Measurements from ENCODE around the gene CAMKK1. TPM values are rescaled to one million over a fixed set of nuclear protein-coding genes. Genes with fewer than 3 reads are reported as not detected.
A peak's percentile ranks its signal among the peaks of the same experiment; 100 is the strongest.

CAMKK1 gene
- polyA plus RNA-seq, 1 donor: 9.3 TPM

GRCh38 chr17:3895354-3895753, 2.5 kb upstream of the CAMKK1 start:
- no peak for DNase-seq

DNA sequence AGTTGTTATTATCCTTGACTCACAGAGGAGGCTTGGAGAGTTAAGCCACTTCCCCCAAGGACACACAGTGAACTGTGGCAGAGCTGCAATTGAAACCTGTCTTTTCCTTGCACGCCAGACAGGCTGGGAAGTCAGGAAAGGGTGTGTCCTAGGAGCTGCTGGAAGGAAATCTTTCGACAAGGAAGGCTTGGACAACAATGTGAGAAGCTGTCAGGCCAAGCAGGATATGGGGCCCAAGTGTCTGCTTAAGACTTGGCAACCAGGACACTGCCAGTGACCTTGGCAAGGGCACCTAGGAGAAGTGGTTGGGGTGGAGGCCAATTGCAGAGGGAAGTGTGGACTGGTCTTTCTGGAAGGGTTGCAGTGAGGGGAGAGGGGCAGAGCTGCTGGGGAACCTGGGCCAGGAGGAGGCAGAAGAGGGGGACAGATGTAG, 2.1 kb upstream of the CAMKK1 start:
- DNase-seq: no peak

DNA sequence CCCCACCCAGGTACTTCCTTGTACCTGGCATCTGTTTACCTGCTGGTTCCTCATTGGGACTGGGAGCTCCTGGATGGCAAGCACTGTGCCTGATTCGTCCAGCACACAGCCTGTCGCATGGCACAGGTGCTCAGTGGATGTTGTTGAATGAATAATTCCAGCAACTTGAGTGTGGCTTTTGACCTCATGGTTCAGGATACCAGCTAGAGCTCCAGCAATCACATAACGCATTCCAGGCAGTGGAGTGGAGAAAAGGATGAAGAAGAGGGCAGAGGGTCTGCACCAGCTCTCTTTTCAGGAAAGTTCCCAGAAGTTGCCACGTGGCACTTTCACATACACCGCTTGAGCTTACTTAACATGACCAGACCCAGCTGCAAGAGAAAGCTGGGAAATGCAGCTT, 1.3 kb upstream of the CAMKK1 start:
- no peak for DNase-seq

DNA sequence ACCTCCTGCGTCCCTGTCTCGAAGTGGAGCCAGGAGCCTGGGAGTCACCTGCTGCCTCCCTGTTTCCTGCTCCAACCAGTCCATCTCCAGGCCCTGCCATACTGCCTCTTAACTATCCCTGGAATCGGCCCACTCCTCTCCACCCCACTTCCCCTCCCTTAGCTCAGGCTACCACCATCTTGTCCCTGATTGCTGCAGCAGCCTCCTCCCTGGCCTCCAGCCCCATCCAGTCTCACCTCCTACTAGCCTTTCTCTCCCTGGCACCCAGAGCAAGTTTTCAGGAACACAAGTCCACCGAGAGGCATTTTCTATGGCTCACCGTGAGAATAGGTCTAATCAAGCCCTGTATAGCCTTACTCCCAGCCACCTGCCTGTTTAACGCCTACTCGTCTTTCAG, 865 bp upstream of the CAMKK1 start:
- no peak for DNase-seq

- no peak for DNase-seq
Measured at GRCh38 chr17:3892095-3892998, 506 bp downstream of the CAMKK1 start.

GRCh38 chr17:3891626-3892094, 1.2 kb downstream of the CAMKK1 start:
- no peak for DNase-seq

- no peak for DNase-seq
Measured at GRCh38 chr17:3890878-3891219, 2.0 kb downstream of the CAMKK1 start.

DNA sequence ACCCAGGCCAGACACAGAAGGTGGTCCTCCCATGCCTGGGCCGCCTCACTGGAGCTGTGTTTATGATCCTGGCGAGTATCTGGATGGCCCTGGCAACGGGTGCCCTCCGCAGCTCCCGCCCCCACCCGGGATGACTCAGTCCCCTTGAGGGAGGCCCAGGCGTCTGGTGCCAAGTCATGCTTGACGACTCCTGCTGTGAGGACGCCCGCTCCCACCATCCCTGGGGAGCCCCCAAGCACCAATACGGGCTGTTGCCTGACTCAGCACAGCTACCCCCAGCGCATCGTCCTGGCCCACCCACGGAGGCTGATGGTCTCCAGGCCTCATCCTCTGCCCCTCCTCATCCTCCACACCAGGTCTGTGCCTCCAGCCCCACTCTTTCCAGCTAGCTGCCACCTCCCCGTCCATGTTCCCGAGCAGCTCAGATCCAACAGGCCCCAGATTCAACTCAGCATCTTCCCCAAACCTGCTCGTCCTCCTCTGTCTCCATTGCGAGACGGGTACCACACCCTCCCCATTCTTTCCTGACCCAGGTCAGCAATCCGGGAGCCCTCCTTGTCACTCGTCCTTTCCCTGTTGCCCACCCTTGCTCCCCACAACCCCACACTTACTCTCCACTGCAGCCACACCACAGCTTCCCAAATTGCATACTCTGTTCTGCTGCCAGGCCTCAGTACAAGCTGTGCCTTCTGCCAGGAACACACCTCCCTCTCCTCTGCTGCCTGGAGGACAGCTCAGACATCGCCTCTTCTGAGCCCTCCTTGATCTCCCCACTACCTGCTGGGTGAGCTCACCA, 2.6 kb downstream of the CAMKK1 start:
- DNase-seq: no peak

DNA sequence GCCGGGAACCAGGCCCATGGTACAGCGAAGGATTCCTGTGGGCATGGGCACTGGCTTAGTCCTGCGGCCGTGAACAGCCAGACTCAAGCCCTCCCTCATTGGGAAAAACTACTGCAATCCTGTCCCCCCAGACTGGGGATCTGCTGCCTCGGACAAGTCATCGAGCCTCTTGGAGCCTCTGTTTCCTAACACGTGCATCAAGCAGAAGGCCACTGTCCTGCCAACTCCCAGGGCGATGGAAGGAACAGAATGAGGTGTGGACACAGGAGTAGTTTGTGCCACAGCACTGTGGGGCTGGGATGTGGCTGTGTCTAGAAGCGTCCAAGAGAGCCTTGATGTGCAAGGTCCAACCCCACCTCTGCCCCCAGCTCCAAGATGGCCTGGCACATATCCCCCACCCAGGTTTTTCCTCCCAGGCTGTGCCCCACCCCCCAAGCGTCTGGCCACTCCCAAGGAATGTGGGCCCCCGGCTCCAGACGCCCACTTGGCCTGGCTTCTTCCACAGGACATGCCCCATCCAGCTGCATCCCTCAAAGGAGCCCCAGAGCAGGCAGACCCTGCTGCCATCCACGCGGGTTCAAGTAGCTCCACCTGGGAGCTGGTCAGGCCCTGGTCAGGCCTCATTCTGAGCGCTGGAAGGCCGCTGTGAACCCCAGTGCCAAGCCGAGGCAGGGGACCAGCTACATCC, 3.4 kb downstream of the CAMKK1 start:
- no peak for DNase-seq

GRCh38 chr17:3888343-3889171, 4.3 kb downstream of the CAMKK1 start:
- DNase-seq: peak; percentile 94

- DNase-seq: no peak
Measured at GRCh38 chr17:3887804-3888203, 5.0 kb downstream of the CAMKK1 start.

GRCh38 chr17:3887394-3887793, 5.5 kb downstream of the CAMKK1 start:
- no peak for DNase-seq

DNA sequence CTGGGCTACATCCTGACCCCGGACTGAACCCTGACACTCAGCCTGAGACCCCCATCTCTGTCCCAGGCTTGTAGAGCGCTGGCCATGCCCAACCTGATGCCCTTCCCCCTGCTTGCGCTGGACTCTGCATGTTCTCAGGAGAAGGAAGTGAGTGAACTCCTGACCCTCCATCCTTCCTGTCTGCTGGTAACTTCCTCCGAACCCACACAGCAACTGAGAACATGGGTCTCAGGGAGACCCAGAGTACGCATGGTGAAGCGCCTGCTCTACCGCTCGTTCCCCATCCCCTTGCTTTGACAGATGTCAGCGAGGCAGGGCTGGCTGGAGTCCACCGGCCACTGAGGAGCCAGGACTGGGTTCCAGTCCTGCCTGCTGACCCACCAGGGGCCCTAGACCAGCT, 6.1 kb downstream of the CAMKK1 start:
- DNase-seq: no peak

- no peak for DNase-seq
Measured at GRCh38 chr17:3885970-3886369, 6.9 kb downstream of the CAMKK1 start.

DNA sequence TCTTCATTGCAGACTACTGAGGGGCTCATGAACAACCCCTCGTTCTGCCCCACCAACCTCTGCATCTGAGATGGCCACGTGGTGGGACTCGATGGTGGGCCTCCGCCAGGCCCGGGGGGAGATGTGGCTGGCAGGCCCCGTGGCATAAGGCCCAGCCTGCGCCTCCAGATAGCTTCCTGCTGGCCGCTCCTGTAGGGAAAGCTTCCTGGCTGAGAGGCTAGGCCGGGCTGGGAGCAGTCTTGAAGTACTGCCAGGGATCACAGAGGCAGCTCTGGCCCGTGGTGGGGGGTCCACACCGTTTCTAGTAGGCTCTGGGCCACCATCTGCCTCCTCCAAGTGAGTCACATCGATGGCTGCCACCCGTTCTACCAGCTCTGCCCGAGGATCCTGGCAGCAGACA, 7.6 kb downstream of the CAMKK1 start:
- no peak for DNase-seq

DNA sequence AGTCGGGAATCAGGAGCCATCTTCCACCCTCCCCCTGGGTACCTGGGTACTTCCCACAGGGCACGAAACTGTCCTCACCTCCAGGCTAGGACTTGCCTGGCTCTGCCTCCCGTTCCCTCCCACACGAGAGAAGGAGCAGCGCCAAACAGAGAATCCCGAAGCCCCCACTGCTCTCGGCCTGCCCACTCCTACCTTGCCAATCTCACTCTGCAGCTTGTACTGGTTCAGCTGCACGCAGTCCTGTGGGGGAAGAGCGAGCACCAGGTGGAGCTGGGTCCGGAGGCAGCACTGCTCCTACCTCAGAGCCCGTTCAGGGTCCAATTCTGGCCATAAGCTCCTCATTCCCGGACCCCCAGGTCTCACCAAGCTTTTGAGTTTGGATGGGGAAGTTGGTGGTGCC, 8.7 kb downstream of the CAMKK1 start:
- DNase-seq: no peak

DNA sequence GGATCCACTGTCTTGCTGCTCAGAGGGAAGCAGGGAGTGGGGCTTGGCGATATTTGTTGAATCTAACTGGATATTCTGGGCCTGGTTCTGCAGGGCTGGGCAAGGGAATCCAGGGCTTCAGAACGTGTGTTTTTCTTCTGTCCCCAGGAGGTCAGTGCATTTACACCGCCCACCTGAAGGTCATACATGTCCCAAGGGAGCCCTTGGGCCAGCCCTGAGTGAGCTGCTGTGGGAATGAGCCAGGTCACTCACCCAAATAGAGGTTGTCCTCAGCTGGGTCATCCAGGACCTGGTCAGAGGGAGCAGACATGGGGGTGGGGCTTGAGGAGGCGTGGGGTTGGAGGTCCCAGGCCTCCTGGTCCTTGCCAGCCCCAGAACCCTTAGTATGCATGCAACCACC, 10.6 kb downstream of the CAMKK1 start:
- no peak for DNase-seq

- DNase-seq: no peak
Measured at GRCh38 chr17:3880983-3881382, 11.9 kb downstream of the CAMKK1 start.

DNA sequence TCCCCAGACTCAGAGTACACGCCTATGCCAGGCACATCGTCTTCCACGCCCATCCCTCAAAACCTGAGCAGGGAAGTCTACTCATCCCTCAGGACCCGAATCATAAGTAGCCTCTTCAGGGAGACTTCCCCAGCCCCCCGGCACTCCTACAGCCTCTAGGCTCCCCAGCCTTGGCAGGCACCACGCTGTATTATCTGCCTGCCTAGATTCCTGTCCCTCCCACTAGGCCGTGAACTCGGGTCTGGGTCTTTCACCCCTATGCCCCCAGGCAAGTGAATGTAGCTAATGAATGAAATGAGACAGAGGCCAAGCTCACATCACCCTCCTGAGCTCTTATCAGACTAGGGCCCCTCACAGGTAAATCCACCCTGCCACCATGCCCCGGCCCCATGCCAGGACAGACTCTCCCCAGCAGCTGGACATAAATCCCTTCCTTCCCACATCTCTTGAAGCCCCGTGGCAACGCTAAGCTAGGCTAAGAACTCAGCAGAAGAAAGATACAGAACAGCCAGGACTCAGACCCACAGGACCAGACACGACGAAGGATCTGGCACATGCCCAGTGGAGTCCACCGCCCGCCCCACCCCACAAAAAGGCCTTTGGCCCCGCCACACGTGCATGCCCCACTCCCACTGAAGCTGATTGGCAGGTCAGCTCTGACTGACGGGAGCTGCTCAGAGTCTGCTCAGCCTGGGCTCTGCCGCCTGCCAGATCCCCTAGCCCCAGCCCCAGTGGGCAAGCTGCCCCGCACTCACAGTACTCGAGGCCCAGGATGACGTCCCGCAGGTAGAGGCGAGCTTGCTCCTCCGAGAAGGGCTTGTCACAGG, 13.0 kb downstream of the CAMKK1 start:
- DNase-seq: no peak

- no peak for DNase-seq
Measured at GRCh38 chr17:3879186-3879585, 13.7 kb downstream of the CAMKK1 start.

DNA sequence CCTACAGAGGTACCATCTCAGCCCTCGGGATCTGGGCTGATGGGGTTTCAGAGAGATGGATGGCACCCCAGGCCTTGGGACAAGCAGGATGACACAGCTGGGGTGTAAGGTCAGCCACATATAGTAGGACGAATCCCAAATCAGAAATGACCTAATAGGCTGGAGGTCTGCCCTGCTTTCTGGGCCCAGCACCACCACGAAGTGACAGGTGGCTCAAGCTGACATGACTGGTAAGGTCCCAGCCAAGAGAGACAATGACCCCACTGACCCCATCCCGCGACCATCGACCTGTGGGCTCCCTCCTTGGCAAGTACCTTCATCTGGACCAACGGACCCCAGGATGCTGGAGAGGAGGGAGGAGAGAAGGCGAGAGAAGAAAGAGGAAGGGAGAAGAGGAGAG, 15.6 kb downstream of the CAMKK1 start:
- no peak for DNase-seq

All from hindlimb muscle (tissue), 1 donor.